Erythroblast (primary cell): ENCODE data around the gene TPRX1.

Source experiments
- GATA1 ChIP-seq: IDR thresholded peaks from 2 replicates; pipeline ENCODE4 v1.6.1; 2011; ENCODE audit warnings: low read depth, mild to moderate bottlenecking, control low read depth, low read length, moderate library complexity
- POLR2A ChIP-seq: IDR thresholded peaks from 2 replicates; pipeline ENCODE4 v1.6.1; 2011; ENCODE audit warnings: mild to moderate bottlenecking, low read length

GRCh38 chr19:47805313-47805712 is 962 bp upstream of the TPRX1 start:
- TF ChIP-seq POLR2A: no peak
- TF ChIP-seq GATA1: no peak
